CD1c-positive myeloid dendritic cell (primary cell): ENCODE data around the gene CCR5AS.
"Not testable (repeated sequence)": the region's sequence is repeated elsewhere in the genome, so short reads cannot be mapped to it uniquely, and the experiment has no call there.

ENCODE experiments used
- DNase-seq: peaks from one replicate; pipeline ENCODE4 v3.0.0-alpha.2; 2016; ENCODE audit errors: extremely low spot score

Gene CCR5AS

DNA sequence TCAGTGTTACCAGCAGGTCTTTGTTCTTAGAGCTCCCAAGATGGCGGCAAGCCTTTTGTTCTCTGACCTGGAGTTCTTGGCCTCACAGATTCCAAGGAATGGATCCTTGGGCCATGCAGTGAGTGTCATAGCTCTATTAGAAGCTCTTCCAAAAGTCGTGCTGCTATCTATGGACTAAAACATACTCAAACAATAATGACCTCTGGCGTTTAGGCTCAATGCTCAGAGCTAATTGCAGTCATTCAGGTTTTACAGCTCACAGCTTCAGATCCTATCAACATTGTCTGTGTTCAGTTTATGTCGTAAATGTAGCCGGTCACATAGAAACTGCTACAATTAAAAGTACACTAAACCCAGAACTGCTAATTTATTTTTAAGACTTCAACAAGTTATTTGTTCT lies 22.4 kb upstream of the CCR5AS start:
- DNase-seq = no peak

DNA sequence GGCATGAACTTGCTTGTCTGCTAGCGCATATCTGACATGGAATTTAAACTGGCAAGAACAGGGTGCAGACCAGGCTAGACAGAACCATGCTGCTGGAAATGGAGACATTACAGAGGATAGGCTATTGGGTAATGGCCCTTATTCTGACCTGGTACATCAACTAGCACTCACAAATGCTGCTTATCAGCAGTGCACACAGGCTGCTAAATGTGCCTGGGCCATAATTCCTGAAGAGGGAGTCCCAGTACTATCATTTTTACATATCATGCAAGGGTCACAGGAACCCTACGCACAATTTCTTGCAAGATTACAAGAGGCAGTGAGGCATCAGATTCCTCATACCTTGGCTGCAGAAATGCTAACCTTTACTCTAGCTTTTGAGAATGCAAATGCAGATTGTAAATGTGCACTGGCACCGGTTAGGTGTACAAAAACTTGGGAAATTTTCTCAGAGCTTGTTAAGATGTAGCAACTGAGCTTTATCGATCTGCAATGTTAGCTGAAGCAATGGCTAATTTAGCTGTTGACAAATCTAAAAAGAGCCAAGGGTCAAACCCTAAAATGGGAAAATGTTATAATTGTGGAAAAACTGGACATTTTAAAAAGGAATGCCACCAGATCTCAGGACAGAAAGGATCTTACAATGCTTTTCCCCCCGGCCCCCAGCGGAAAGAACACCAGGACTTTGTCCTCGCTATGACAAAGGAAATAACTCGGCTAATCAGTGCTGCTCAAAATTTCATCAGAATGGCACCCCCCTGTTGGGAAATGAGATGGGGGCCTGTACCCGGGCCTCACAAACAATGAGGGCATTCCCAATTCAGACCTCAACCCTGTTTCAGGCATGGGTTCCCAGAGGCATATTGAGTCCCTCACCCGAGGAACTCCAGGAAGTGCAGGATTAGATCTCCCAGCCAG lies 21.3 kb upstream of the CCR5AS start:
- no peak for DNase-seq

DNA sequence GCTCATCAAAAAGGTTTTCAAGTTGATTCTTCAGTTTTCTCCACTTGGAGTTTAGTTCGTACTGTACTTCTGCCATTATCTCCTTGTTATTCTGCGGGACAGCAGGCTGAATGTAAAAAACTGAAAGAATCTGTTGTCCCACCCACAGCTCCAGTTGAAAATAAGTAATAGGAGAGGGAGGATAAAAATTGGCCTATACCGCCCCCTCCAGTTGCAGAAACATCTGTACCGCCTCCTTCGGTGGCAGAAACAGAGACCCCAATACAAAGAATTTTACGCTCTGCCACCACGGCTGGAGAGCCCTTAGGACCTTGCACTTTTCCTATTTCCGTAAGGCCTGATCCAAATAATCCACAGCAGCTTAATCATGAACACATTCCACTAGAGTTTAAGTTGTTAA lies 20.5 kb upstream of the CCR5AS start:
- DNase-seq = not testable (repeated sequence)

DNA sequence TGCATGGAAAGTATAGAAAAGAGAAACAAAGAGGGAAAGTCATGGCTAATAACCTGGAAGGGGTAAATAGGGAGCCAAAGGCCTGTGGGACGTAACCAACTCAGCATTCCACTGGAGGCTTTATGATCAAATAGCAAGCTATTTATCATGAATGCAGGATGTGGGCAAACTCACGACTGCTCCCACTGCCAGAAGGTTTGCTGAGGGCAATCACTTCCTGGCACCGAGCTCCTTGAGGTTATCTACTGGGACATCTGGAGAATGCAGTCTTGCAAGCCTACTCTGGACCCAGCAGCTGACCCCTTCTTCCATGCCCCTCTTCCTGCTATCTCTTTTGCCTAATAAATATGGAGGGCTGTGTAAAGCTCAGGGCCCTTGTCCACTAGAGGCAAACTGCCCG lies 19.6 kb upstream of the CCR5AS start:
- not testable (repeated sequence) for DNase-seq

DNA sequence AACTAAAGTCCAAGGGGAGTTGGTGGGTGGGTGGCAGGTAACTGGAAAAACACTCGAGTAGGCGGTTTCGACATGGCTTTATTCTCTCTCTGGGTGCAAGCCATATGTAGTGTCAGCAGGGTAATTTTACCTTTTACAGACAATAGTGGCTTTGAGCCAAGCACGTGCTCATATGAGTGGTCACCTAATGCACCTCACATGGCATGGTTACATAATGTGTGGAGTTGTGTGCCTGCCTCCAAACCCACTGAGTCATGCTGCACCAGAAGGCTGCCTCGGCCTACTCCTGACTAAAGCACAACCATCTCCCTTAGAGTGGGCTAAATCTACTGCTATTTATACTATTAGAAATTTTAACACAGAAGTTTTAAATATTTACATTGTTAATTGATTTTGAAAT lies 16.7 kb upstream of the CCR5AS start:
- DNase-seq = no peak

DNA sequence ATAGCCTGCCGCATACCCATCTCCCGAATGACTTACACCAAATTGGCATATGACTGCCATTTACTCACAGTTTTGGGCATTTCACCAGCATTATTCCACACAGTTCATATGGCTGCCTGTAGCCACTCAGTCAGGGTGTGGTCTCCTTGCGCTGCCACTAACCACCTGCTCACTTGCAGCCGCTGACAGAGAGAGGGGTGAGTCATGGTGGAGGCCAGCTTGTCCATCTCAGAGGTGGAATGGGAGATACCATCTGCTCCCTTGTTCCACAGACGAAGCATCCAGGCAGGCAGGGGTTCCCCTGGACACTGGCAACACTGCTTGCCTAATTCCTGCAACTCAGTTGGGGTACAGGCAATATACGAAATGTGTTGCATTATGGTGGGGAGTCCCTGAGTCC lies 15.8 kb upstream of the CCR5AS start:
- no peak for DNase-seq

DNA sequence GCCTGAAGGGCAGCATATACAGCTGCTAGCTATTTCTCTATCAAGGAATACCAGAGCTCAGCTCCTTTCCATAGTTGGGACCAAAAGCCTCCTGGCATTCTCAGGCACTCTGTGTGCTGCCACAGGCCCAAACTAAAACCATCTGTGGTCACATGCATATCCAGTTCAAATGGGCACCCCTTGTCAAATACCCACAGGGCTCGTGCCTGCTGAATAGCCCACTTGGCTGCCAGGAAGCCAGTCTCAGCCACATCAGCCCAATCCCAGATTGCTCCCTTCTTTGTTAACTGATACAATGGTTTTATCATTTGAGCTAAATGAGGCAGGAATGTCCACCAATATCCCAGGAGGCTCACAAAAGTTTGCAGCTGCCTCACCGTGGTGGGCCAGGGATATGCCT lies 14.1 kb upstream of the CCR5AS start:
- no peak for DNase-seq

DNA sequence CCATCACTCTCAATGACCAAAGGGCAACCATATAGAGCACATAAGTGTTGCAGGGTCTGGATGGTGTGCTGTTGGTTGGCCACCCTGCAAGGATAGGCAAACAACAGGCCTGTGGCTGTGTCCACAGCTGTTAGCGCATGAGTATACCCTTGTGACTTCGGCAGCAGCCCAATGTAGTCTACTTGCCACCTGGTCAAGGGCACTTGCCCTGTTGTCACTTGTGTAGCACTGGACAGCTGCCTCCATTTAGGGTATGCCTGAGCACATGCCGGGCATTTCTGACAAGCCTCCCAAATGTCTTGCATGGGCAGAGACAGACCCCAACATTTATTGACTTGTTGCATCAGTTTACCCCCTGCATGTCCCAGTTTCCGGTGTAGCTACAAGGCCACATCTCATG lies 12.9 kb upstream of the CCR5AS start:
- no peak for DNase-seq

DNA sequence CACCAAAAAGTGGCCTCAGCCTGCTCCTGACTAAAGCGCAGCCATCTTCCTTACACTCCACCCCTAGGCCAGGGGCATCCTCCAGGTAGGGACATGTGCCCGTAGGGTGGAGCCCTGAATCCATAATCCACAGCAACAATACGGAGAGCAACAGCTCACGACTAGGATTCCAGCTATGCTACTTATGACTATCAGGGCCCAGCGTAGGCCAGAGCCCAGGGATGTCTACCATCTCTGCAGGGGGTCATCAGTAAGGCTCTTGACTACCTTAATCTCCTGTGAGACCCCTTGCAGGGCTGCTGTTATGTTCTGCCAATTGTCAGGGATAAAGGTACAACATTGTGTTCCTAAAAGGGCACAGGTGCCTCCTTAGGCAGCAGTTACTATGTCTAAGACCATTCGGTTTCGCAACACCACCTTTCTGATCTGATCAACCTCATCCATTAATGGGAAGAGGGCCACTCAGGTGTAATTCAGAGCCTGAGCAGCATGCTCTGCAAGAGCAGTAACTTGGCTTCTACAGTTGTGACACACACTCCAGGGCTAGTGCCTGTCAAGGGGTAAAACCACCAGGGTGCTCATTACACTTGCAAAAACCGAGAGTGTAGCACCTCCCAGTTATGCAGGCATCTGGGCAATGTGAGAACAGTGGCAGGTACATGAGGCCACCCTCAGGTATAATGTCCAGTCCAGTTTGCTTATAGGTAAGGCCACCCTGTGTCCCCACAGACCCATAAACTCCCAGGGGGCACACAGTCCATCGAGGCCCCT lies 11.2 kb upstream of the CCR5AS start:
- DNase-seq = no peak

DNA sequence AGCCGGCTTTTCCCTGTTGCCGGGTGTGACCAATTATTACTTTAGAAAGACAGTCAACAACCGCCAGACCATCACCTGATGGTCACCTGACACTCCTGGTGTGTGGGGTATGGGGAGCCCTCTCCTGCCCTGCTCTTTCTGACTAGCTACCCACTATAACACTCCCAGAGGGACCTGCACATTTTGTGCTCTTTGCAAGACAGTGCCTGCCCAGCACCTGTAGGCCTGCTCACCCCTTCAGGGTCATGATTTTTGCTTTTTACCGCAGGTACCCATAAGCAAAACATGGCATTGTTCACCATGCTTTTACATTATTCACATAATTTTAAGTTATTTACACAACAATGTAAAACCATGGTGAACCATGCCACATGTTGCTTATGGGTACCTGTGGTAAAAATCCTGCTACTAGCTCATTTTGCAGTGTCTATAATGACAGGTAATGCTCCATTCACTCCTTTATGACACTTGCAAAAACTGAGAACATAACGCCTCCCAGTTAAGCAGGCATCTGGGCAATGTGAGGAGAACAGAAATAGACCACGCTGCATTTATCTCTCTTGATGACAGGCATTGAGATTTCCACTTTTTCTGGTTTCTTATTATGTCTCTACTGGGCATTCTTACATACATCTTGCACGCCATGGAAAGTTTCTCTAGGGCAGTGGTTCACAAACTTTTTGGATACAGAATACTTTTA lies 10.1 kb upstream of the CCR5AS start:
- no peak for DNase-seq

DNA sequence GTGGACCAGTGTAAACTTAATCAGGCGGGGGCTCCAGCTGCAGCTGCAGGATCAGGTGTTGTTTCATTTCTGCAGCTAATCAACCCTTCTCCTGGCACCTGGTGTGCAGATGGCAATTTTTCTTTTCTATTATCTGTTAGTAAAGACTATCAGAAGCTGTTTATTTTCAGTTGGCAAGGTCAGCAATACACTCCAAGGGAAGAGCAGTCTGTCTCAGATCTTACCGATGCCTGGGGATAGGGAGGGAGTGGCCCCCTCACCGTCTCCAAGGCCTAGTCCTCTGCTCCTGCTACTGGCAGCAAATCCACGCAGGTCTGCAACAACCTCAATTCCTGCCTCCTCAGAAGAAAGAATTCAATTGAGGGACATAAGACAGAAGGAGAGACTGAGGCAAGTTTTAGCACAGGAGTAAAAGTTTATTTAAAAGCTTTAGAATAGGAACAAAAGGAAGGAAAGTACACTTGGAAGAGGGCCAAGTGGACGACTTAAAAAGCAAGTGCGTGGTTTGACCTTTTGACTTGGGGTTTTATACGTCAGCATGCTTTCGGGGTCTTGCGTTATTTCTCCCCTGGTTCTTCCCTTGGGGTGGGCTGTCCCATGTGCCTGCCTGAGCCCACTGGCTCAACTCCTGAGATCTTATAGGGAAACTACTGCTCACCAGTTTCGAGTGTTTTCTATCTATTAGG lies 9.4 kb upstream of the CCR5AS start:
- peak; percentile 18 for DNase-seq

DNA sequence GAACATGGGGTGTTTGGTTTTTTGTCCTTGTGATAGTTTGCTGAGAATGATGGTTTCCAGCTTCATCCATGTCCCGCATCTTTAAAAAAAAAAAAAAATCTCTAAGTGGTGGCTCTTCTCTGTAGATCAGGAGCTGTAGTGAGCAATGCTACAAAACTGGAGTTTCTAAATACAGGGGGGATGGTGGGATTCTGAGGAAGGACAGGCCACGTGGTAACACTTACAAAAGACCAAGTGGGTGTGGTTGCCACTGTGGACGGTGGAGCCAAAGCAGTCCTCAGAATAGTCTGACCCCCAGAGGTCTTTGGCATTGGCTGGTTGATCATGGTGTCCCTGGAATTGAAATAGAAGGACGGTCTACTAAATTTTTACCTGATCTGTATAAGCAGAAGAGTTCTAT lies 7.9 kb upstream of the CCR5AS start:
- peak; percentile 8 for DNase-seq

DNA sequence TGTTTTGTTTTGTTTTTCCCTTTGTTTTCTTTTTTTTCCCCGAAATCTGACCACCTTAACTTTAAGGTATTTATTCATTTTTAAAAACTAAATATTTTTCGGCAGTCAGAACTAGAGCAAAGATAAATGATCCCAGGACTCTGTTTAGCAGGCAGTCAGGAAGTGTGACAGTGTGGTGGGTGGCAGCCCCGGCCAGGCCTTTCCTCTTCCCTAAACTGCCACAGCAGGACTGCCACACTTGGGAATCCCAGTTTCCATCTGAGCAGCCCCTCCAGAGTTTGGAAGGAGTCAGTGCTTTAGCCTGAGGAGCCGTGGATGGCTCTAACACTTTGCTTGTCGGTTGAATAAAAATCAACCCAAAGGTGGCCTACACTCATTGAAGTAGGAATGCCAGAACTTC lies 7.1 kb upstream of the CCR5AS start:
- peak; percentile 49 for DNase-seq

DNA sequence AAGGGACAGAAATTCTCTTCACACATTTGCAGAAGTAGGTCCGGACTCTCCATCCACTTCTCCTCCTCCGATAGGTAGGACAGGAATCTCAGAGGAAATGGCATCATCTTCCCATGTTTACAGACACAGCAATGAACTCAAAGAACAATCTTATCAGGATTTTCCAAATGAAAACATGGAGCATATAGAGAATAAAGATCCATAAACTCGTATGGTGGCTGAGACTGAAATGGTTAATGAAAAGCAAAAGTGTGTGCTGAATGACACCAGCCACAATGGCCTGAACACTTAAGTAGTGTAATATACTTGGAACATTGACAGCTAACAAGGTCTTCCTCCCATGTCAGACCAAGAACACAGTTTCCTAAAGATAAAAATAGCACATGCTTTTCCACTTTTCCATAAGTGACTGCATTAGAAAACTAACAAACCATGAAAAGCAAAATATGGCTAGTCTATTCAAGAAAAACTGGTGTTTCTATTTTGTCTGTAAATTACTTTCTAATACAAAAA lies 6.0 kb upstream of the CCR5AS start:
- DNase-seq = no peak

DNA sequence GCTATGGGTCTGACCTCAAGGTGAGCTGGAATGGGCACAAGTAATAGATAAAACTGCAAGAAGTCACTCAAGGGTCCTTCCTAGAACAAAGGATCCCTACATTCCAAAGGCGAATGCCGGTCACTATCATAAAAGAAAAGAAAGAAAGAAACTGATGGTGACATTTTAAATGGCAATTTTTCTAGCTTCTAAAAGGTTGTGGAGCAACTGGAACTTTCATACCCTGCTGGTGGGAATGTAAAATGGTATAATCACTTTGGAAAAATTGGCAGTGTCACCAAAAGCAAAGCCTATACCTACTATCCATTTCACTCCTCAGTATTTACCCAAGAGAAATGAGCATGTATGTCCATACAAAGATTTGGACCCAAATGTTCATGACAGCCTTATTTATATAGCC lies 4.4 kb upstream of the CCR5AS start:
- DNase-seq = no peak

DNA sequence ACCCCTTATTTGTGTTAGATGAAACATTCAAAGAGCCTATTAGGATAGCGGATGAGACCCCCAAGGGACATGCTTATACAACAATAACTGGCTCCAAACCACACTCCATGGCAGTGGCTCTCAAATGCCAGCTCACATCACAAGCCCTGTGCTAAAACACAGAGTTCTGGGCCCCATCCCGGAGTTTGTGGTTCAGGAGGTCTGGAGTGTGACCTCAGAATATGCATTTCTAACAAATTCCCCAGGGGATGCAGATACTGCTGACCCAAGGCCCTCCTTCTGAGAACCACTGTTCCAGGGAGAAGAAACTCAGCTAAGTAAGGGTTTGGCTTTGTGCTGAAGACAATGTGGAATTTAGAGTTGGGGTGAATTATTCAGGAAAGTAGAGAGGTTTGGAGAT lies 3.8 kb upstream of the CCR5AS start:
- no peak for DNase-seq

DNA sequence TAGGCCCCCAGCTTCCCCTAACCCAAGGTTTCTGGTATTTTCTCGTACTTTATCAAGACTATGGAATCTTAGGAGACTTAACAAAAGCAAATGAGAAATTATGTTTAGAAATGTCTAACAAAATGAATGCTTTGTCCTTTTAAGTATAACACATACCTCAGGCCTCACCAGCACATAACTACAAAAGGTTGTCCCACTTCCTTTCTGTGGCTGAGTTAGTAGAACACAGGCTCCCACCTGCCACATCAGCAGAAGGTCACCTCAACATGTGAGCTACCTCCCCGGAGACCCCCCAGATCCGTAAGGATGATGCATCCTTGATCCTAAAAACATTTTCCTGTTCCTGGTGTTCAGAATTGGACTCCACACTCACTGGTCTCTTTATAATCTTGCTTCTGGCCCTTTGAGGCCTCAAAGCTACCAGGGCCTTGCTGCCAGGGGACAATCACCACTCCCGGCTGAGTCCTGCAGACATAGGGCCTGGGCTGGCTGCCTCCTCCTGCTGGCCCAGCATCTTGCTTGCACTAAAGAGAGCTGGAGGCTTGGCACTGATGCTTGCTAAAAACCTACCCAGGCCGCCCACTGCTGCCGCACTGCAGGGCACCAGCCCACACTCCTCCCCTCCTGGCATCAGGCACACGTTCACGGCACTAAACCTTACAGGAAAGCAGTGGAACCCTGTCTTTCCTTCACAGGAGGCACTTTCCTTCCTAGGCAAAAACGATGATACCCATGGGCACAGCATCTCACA lies 3.0 kb upstream of the CCR5AS start:
- DNase-seq = no peak

DNA sequence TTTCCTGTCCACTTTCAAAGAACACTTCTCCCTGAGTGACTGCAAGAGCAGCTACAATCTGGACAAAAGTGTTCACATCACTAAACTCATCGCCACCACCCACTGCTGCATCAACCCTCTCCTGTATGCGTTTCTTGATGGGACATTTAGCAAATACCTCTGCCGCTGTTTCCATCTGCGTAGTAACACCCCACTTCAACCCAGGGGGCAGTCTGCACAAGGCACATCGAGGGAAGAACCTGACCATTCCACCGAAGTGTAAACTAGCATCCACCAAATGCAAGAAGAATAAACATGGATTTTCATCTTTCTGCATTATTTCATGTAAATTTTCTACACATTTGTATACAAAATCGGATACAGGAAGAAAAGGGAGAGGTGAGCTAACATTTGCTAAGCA lies 2.0 kb upstream of the CCR5AS start:
- DNase-seq = no peak

DNA sequence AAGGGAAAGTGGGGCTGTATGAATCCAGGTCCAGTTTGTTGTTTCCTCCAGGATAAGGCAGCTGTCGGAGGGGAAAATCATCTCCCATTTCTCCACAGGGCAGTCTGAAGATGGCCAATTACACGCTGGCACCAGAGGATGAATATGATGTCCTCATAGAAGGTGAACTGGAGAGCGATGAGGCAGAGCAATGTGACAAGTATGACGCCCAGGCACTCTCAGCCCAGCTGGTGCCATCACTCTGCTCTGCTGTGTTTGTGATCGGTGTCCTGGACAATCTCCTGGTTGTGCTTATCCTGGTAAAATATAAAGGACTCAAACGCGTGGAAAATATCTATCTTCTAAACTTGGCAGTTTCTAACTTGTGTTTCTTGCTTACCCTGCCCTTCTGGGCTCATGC lies 1.1 kb upstream of the CCR5AS start:
- DNase-seq = no peak

DNA sequence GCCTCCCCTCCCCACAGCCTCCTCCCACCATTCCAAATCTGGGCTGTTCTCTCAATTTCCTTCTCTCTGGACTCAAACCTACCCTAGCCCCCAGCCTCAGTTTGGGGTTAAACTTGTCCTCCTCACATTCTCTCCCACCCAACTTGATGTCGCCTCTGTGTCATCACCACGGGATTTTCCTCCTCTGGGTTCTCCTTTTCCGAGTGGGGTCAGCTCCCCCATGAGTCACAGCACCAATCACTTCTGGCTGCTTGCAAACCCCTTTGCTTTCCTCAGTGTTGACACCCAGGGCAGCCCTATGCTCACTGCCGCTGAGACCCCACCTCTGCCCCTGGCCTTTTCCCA lies 451 bp downstream of the CCR5AS start:
- DNase-seq = peak; percentile 94
